OCI-LY1 (cell line): ENCODE measurements around the gene MBNL1.

Source experiments
- H2AFZ ChIP-seq: fragments of 200-600 bp; sonication (generic), shearing (Covaris generic); 2 replicates; pipeline ENCODE4 v1.6.0; 2014; ENCODE audit warnings: antibody characterized with exemption, mild to moderate bottlenecking, low read length
- H3F3A ChIP-seq: fragments of 200-600 bp; sonication (generic), shearing (Covaris generic); 2 replicates; pipeline ENCODE4 v1.6.0; 2014; ENCODE audit warnings: mild to moderate bottlenecking, antibody characterized with exemption, low read length, moderate library complexity; ENCODE audit not compliant: insufficient read depth
- H3K27ac ChIP-seq: fragments of 200-600 bp; sonication (generic); 2 replicates; pipeline ENCODE4 v1.5.1; 2014; ENCODE audit warnings: low read length, mixed run types, mild to moderate bottlenecking, low read depth; ENCODE audit not compliant: poor library complexity, severe bottlenecking
- H3K27me3 ChIP-seq: fragments of 200-600 bp; sonication (generic); 2 replicates; pipeline ENCODE4 v1.6.0; 2014; ENCODE audit warnings: antibody characterized with exemption, mild to moderate bottlenecking, low read length, moderate library complexity; ENCODE audit not compliant: insufficient read depth
- H3K36me3 ChIP-seq: fragments of 200-600 bp; sonication (generic); 2 replicates; pipeline ENCODE4 v1.6.1; 2014; ENCODE audit warnings: mild to moderate bottlenecking, antibody characterized with exemption, low read length, moderate library complexity, mixed read lengths; ENCODE audit not compliant: insufficient read depth
- H3K4me1 ChIP-seq: fragments of 200-600 bp; sonication (generic); 2 replicates; pipeline ENCODE4 v1.5.1; 2014; ENCODE audit warnings: mild to moderate bottlenecking, low read length, moderate library complexity; ENCODE audit not compliant: insufficient read depth, severe bottlenecking
- H3K4me2 ChIP-seq: fragments of 200-600 bp; sonication (generic), shearing (Covaris generic); 2 replicates; pipeline ENCODE4 v1.6.1; 2014; ENCODE audit warnings: low read length
- H3K4me3 ChIP-seq: fragments of 200-600 bp; sonication (generic); 2 replicates; pipeline ENCODE4 v1.5.1; 2014; ENCODE audit warnings: low read length, low read depth, mild to moderate bottlenecking, mixed read lengths; ENCODE audit not compliant: poor library complexity, severe bottlenecking
- H3K79me2 ChIP-seq: fragments of 200-600 bp; shearing (Covaris generic); 2 replicates; pipeline ENCODE4 v1.6.1; 2016; ENCODE audit warnings: mixed run types, low read length, mixed read lengths; ENCODE audit not compliant: insufficient read depth
- H3K9ac ChIP-seq: fragments of 200-600 bp; sonication (generic), shearing (Covaris generic); 2 replicates; pipeline ENCODE4 v1.6.1; 2014; ENCODE audit warnings: mild to moderate bottlenecking, low read length, mixed read lengths
- H3K9me2 ChIP-seq: fragments of 200-600 bp; sonication (generic), shearing (Covaris generic); 2 replicates; pipeline ENCODE4 v1.6.1; 2014; ENCODE audit warnings: low read depth, mild to moderate bottlenecking, low read length, mixed read lengths
- H3K9me3 ChIP-seq: fragments of 200-600 bp; shearing (Covaris generic); 2 replicates; pipeline ENCODE4 v1.6.1; 2014; ENCODE audit warnings: low read length, mixed read lengths
- H4K20me1 ChIP-seq: fragments of 200-600 bp; sonication (generic), shearing (Covaris generic); 2 replicates; pipeline ENCODE4 v1.6.0; 2016; ENCODE audit warnings: mild to moderate bottlenecking, low read length; ENCODE audit not compliant: insufficient read depth
- CTCF ChIP-seq: fragments of 200-600 bp; sonication (generic), shearing (Covaris generic); IDR thresholded peaks from 2 replicates; pipeline ENCODE4 v1.5.1; 2017; ENCODE audit warnings: mild to moderate bottlenecking, antibody characterized with exemption, low read length, moderate library complexity, mixed read lengths
- EZH2 ChIP-seq: fragments of 200-600 bp; sonication (generic), shearing (Covaris generic); IDR thresholded peaks from 2 replicates; pipeline ENCODE4 v1.8.0; 2017; ENCODE audit warnings: borderline replicate concordance, mixed run types, mild to moderate bottlenecking, antibody characterized with exemption, low read length, moderate library complexity, mixed read lengths

Gene MBNL1

GRCh38 chr3:152353578-152353977 lies 84.8 kb downstream of the MBNL1 start:
- TF ChIP-seq CTCF: no peak
- no peaks in the 10 kb centered on the region for H3K9me3 ChIP-seq
- peaks cover 7% of the 10 kb centered on the region for H3K4me1 ChIP-seq
- no peak overlapping the region for H3K4me2 ChIP-seq
- no peak overlapping the region for H3K4me3 ChIP-seq
- H3K9ac ChIP-seq: no peak overlapping the region
- H2AFZ ChIP-seq: no peak overlapping the region
- no peaks in the 10 kb centered on the region for H3K27me3 ChIP-seq
- no peaks in the 10 kb centered on the region for H4K20me1 ChIP-seq
- H3K36me3 ChIP-seq: peaks cover 70% of the 10 kb centered on the region
- 0 out of 2 replicates have a peak, but pooled peaks cover 7% of the 10 kb centered on the region for H3F3A ChIP-seq
- peaks cover 100% of the 10 kb centered on the region for H3K79me2 ChIP-seq
- H3K9me2 ChIP-seq: no peaks in the 10 kb centered on the region
- H3K27ac ChIP-seq: no peak overlapping the region

- Histone ChIP-seq H4K20me1 (no peaks in the 10 kb centered on the region), H3K9ac (no peak overlapping the region), H3K4me1 (peaks cover 7% of the 10 kb centered on the region), H3K9me2 (no peaks in the 10 kb centered on the region), H3K79me2 (peaks cover 100% of the 10 kb centered on the region), H3K4me2 (no peak overlapping the region), H3K9me3 (no peaks in the 10 kb centered on the region), H3K27me3 (no peaks in the 10 kb centered on the region), H3K4me3 (no peak overlapping the region), H2AFZ (no peak overlapping the region), H3K36me3 (peaks cover 60% of the 10 kb centered on the region), H3K27ac (no peak overlapping the region), H3F3A (no peaks in the 10 kb centered on the region)
- TF ChIP-seq EZH2 (no peak), CTCF (no peak)
Observed at GRCh38 chr3:152355744-152356665, 87.3 kb downstream of the MBNL1 start.

GRCh38 chr3:152356870-152357276 lies 88.1 kb downstream of the MBNL1 start:
- Histone ChIP-seq H3K27ac (no peak overlapping the region), H3K9me3 (no peaks in the 10 kb centered on the region), H3K9me2 (no peaks in the 10 kb centered on the region), H3K4me3 (no peak overlapping the region), H3K4me1 (peaks cover 7% of the 10 kb centered on the region), H2AFZ (no peak overlapping the region), H4K20me1 (no peaks in the 10 kb centered on the region), H3K27me3 (no peaks in the 10 kb centered on the region), H3K4me2 (no peak overlapping the region), H3F3A (no peaks in the 10 kb centered on the region), H3K79me2 (peaks cover 100% of the 10 kb centered on the region), H3K36me3 (peaks cover 61% of the 10 kb centered on the region), H3K9ac (no peak overlapping the region)
- TF ChIP-seq CTCF: no peak
- TF ChIP-seq EZH2: no peak
